Measurements from ENCODE around the gene MYZAP. TPM values are rescaled to one million over a fixed set of nuclear protein-coding genes. Genes with fewer than 3 reads are reported as not detected.
A peak's percentile ranks its signal among the peaks of the same experiment; 100 is the strongest.

MYZAP gene
- total and polyA plus RNA-seq, 4 donors = 2.4 to 9.3 (median 2.9) TPM

DNA sequence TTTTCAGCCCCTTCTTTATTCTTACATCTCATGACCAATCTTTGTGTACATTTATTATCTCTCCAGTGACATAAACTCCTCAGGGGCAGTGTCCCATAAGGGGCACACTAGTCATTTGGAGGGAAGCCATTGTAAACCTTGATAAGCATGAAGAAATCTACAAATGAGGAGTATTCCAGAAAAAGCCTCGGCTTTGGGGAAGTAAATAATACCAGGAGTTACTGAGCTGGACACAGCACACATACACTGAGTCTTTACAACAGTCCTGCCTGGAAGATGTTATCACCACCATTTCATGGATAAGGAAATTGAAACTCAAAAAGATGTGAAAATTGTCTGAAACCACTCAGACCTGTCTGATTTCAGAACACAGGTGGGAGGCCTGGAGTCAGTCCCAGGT lies 99.4 kb downstream of the MYZAP start:
- H3K9me3 ChIP-seq (ENCODE audit: control insufficient read depth, insufficient read depth, low read length) = no peaks in the 10 kb centered on the region
- H3K4me1 ChIP-seq (ENCODE audit: control insufficient read depth, insufficient read depth, low read length) = no peaks in the 10 kb centered on the region
- no peaks in the 10 kb centered on the region for H3K27me3 ChIP-seq (ENCODE audit: control insufficient read depth, insufficient read depth, low read length)
- H3K36me3 ChIP-seq (ENCODE audit: control insufficient read depth, insufficient read depth, low read length) = no peaks in the 10 kb centered on the region
- H3K27ac ChIP-seq (ENCODE audit: low read depth, low read length) = no peak overlapping the region
- H3K4me3 ChIP-seq (ENCODE audit: low read depth, low read length) = no peak overlapping the region
- no CpG with 5 or more reads among the region's 1 CpG for WGBS (ENCODE audit: insufficient coverage)
- no peak for DNase-seq (ENCODE audit: low read depth in 4 of 6, low spot score in 6 of 6)

DNA sequence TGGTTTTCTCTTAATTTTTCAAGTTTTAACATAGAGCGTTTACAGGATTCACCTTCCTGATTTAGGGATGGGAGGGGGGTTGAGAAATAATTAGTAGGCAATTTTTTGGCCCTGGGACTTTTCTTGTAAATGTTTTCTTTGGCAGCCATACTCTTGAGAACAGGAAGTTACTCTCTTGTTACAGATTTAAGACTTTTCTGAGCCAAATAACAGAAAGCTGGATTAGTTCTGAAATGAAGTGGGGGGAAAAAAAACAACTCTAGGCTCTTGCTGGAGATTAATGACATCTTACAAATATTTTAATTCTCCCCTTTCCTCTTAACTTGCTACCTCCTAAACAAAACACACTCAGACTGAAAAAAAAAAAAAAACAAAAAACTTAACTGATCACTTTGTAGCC lies 101.0 kb downstream of the MYZAP start:
- Histone ChIP-seq H3K27ac (ENCODE audit: low read depth, low read length) (no peak overlapping the region), H3K27me3 (ENCODE audit: control insufficient read depth, insufficient read depth, low read length) (no peaks in the 10 kb centered on the region), H3K9me3 (ENCODE audit: control insufficient read depth, insufficient read depth, low read length) (no peaks in the 10 kb centered on the region), H3K4me1 (ENCODE audit: control insufficient read depth, insufficient read depth, low read length) (no peaks in the 10 kb centered on the region), H3K36me3 (ENCODE audit: control insufficient read depth, insufficient read depth, low read length) (no peaks in the 10 kb centered on the region), H3K4me3 (ENCODE audit: low read depth, low read length) (no peak overlapping the region)
- peak in 1 of 6 donors; percentile 15 for DNase-seq (ENCODE audit: low read depth in 4 of 6, low spot score in 6 of 6)
- no CpG with 5 or more reads among the region's 1 CpG for WGBS (ENCODE audit: insufficient coverage)

DNA sequence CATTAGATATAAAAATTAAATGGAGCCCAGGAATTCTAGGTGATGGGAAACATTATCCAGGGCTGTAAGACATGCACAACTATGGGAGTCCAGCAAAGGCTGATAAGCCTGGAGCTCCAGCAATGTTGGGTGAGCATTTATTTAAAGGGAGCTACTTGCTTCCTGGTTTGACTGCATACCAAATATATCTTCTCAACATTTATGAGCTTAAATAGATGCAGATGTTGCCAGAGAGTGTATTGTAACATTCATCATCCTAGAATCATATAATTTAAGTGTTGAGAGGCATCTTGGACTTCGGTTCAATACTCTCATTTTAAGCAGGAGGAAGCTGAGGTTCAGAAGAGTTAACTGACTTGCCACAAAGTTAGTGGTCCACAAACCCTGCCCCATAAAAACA lies 102.6 kb downstream of the MYZAP start:
- no peak for DNase-seq (ENCODE audit: low read depth in 4 of 6, low spot score in 6 of 6)
- no CpG with 5 or more reads among the region's 1 CpG for WGBS (ENCODE audit: insufficient coverage)
- no peaks in the 10 kb centered on the region for H3K27me3 ChIP-seq (ENCODE audit: control insufficient read depth, insufficient read depth, low read length)
- H3K4me3 ChIP-seq (ENCODE audit: low read depth, low read length) = no peak overlapping the region
- H3K4me1 ChIP-seq (ENCODE audit: control insufficient read depth, insufficient read depth, low read length) = no peaks in the 10 kb centered on the region
- no peaks in the 10 kb centered on the region for H3K9me3 ChIP-seq (ENCODE audit: control insufficient read depth, insufficient read depth, low read length)
- no peaks in the 10 kb centered on the region for H3K36me3 ChIP-seq (ENCODE audit: control insufficient read depth, insufficient read depth, low read length)
- H3K27ac ChIP-seq (ENCODE audit: low read depth, low read length) = no peak overlapping the region

DNA sequence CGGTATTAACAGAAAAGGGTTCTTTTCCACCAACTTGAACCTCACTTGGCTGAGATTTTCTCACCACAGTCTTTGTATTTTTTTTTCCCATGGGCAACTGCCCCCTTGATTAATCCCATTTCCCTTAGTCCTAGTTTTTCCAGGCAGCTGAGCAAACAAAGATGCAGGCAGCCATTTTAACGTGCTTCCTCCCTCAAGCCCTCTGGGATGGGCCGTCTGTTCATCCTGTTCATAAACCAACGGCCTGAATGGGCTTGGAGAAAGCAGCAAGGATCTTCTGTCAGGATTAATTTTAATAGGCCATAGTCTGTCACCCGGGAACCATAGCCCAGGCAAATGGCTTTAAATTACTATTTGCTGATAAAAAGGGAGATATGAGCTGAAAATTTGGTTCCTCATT lies 104.4 kb downstream of the MYZAP start:
- WGBS (ENCODE audit: insufficient coverage) = 53% methylated on average over 2 of the region's 5 CpGs
- peak in 1 of 6 donors; percentile 67 for DNase-seq (ENCODE audit: low read depth in 4 of 6, low spot score in 6 of 6)
- H3K9me3 ChIP-seq (ENCODE audit: control insufficient read depth, insufficient read depth, low read length) = no peaks in the 10 kb centered on the region
- no peaks in the 10 kb centered on the region for H3K36me3 ChIP-seq (ENCODE audit: control insufficient read depth, insufficient read depth, low read length)
- H3K27me3 ChIP-seq (ENCODE audit: control insufficient read depth, insufficient read depth, low read length) = no peaks in the 10 kb centered on the region
- H3K4me3 ChIP-seq (ENCODE audit: low read depth, low read length) = no peak overlapping the region
- H3K4me1 ChIP-seq (ENCODE audit: control insufficient read depth, insufficient read depth, low read length) = no peaks in the 10 kb centered on the region
- H3K27ac ChIP-seq (ENCODE audit: low read depth, low read length) = no peak overlapping the region

DNA sequence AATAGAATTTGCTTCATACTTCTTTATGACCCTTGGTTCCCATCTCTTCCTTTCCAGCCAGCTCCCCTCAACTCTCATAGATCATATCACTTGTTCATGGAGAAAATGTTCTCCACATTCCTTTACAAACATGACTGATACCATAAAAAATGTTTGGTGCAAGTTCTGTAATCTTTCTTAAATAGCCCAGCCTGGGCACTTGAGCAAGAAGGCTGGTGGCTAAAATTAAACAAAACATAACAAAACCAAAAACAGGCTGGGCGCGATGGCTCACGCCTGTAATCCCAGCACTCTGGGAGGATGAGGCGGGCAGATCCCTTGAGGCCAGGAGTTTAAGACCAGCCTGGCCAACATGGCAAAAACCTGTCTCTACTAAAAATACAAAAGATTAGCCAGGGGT lies 105.9 kb downstream of the MYZAP start:
- no peak overlapping the region for H3K4me3 ChIP-seq (ENCODE audit: low read depth, low read length)

DNA sequence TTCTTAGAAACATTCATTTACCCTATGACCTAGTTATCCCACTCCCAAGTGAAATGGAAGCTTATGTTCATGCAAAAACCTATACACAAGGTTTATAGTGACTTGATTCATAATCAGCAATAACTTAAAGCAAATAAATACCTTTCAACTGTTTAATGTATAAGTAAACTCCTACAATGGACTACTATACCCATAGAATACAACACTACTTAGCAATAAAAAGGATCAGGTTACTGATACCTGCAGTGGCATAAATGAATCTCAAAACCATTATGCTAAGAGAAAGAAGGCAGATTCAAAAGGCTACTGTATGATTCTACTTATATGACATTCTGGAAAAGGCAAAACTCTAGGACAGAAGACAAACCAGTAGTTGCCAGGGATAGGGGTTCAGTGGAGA lies 106.5 kb downstream of the MYZAP start:
- no peaks in the 10 kb centered on the region for H3K4me1 ChIP-seq (ENCODE audit: control insufficient read depth, insufficient read depth, low read length)
- no peaks in the 10 kb centered on the region for H3K9me3 ChIP-seq (ENCODE audit: control insufficient read depth, insufficient read depth, low read length)
- H3K4me3 ChIP-seq (ENCODE audit: low read depth, low read length) = no peak overlapping the region
- H3K27me3 ChIP-seq (ENCODE audit: control insufficient read depth, insufficient read depth, low read length) = no peaks in the 10 kb centered on the region
- no peaks in the 10 kb centered on the region for H3K36me3 ChIP-seq (ENCODE audit: control insufficient read depth, insufficient read depth, low read length)
- no peak overlapping the region for H3K27ac ChIP-seq (ENCODE audit: low read depth, low read length)
- no peak for DNase-seq (ENCODE audit: low read depth in 4 of 6, low spot score in 6 of 6)

More for the DNA sequence above, 105.9 kb downstream of the MYZAP start:
- WGBS (ENCODE audit: insufficient coverage) = 100% methylated on average over 1 of the region's 4 CpGs
- no peaks in the 10 kb centered on the region for H3K4me1 ChIP-seq (ENCODE audit: control insufficient read depth, insufficient read depth, low read length)
- no peaks in the 10 kb centered on the region for H3K36me3 ChIP-seq (ENCODE audit: control insufficient read depth, insufficient read depth, low read length)
- H3K27me3 ChIP-seq (ENCODE audit: control insufficient read depth, insufficient read depth, low read length) = no peaks in the 10 kb centered on the region
- no peak overlapping the region for H3K27ac ChIP-seq (ENCODE audit: low read depth, low read length)
- H3K9me3 ChIP-seq (ENCODE audit: control insufficient read depth, insufficient read depth, low read length) = no peaks in the 10 kb centered on the region
- no peak for DNase-seq (ENCODE audit: low read depth in 4 of 6, low spot score in 6 of 6)

DNA sequence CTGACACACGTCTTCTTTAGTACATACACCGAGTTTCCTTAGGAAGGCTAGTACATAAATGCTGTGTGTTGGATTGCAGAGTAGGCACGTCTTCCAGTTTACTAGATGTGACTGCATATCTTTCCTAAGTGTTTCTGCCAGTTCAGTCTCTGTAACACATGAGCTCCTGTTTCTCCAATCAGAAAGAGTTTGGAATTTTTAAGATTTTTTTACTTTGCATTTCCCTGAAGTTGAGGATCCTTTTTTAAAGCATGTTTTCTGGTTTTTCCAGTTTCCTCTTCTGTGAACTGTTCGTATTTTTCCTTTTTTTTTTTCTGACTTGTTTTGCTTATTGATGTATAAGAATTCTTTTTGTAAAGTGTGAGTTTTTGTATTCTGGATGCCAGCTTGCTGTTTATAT lies 107.3 kb downstream of the MYZAP start:
- WGBS (ENCODE audit: insufficient coverage) = 80% methylated on average over 1 of the region's 4 CpGs
- Histone ChIP-seq H3K4me3 (ENCODE audit: low read depth, low read length) (no peak overlapping the region), H3K9me3 (ENCODE audit: control insufficient read depth, insufficient read depth, low read length) (no peaks in the 10 kb centered on the region), H3K27me3 (ENCODE audit: control insufficient read depth, insufficient read depth, low read length) (no peaks in the 10 kb centered on the region), H3K27ac (ENCODE audit: low read depth, low read length) (no peak overlapping the region), H3K36me3 (ENCODE audit: control insufficient read depth, insufficient read depth, low read length) (no peaks in the 10 kb centered on the region), H3K4me1 (ENCODE audit: control insufficient read depth, insufficient read depth, low read length) (no peaks in the 10 kb centered on the region)
- DNase-seq (ENCODE audit: low read depth in 4 of 6, low spot score in 6 of 6) = no peak

DNA sequence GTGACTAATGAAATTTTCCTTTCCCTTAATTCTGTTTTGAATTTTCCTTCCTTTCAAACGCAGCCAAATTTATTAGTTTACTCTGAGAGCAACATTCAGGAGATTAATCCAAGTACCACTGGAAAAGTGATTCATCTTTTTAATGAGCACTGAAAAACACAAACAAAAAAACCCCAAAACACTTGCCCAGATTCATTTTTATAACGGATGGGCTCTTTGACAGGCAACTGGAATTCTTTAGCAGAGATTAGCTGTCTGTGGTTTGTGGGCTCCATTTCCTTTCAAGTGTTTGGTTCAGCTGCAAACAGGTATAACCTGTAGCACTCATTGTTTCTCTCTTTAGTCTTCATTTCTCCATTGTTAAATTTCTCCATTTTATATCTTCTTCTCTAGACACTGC lies 111.7 kb downstream of the MYZAP start:
- Histone ChIP-seq H3K36me3 (ENCODE audit: control insufficient read depth, insufficient read depth, low read length) (no peaks in the 10 kb centered on the region), H3K9me3 (ENCODE audit: control insufficient read depth, insufficient read depth, low read length) (no peaks in the 10 kb centered on the region)
- WGBS (ENCODE audit: insufficient coverage) = 80% methylated on average over 1 of the region's 2 CpGs

DNA sequence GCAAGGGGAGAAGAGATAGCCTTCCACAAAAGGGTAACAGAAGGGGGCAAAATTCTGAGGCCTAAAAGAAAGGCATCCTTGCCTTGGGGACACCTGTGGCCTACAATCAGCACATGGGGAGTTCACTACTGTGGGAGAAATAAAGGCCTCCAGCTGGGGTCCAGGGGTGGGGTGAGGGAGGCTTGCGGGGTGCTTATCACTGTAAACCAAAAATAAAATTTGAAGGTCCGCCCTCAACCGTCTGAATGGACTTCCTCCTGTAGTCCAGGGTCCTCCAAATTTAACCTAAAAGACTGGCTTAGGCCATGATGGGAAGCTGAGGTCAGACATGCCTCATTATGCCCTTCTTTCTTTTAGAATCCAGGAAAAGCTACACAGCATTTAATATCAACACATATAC lies 112.7 kb downstream of the MYZAP start:
- 100% methylated on average over 2 of the region's 3 CpGs for WGBS (ENCODE audit: insufficient coverage)
- Histone ChIP-seq H3K4me3 (ENCODE audit: low read depth, low read length) (no peak overlapping the region), H3K27me3 (ENCODE audit: control insufficient read depth, insufficient read depth, low read length) (no peaks in the 10 kb centered on the region), H3K9me3 (ENCODE audit: control insufficient read depth, insufficient read depth, low read length) (no peaks in the 10 kb centered on the region), H3K27ac (ENCODE audit: low read depth, low read length) (no peak overlapping the region), H3K36me3 (ENCODE audit: control insufficient read depth, insufficient read depth, low read length) (peaks cover 4% of the 10 kb centered on the region), H3K4me1 (ENCODE audit: control insufficient read depth, insufficient read depth, low read length) (peaks cover 3% of the 10 kb centered on the region)
- DNase-seq (ENCODE audit: low read depth in 4 of 6, low spot score in 6 of 6) = no peak

More for the DNA sequence above, 111.7 kb downstream of the MYZAP start:
- no peak for DNase-seq (ENCODE audit: low read depth in 4 of 6, low spot score in 6 of 6)
- Histone ChIP-seq H3K4me3 (ENCODE audit: low read depth, low read length) (no peak overlapping the region), H3K27ac (ENCODE audit: low read depth, low read length) (no peak overlapping the region), H3K27me3 (ENCODE audit: control insufficient read depth, insufficient read depth, low read length) (no peaks in the 10 kb centered on the region), H3K4me1 (ENCODE audit: control insufficient read depth, insufficient read depth, low read length) (peaks cover 3% of the 10 kb centered on the region)

DNA sequence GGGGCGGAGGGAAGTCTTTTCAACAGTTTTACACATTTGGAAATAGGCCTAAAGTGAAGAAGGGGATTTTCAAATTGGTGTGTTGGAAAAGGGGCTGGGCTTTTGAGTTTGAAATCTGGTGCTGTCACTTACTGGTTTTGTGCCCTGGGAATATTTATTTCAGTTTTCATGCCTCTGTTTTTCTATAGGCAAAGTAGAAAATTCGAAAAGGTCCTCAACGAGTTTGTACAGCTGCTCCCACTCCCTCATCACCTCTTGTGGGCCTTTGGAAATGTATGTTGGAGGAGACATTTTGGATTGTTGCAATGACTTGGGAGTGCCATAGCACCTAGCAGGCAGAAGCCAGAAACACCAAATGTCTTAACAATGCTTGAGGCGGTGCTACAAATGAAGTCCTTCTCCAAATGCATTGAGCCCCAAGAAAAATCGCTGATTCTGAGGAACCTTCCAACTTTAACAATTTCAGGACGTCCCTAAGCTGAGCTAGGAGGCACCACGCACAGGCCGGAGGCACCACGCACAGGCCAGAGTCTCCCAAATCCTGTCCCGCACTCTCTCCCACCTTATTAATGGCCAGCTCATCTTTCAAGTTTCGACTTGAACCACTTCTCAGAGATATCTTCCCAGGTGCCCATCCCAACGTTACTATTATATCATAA lies 114.2 kb downstream of the MYZAP start:
- no peaks in the 10 kb centered on the region for H3K9me3 ChIP-seq (ENCODE audit: control insufficient read depth, insufficient read depth, low read length)
- no peaks in the 10 kb centered on the region for H3K27me3 ChIP-seq (ENCODE audit: control insufficient read depth, insufficient read depth, low read length)
- no peak for DNase-seq (ENCODE audit: low read depth in 4 of 6, low spot score in 6 of 6)
- peaks cover 3% of the 10 kb centered on the region for H3K4me1 ChIP-seq (ENCODE audit: control insufficient read depth, insufficient read depth, low read length)
- peak overlapping the region; percentile 86 for H3K4me3 ChIP-seq (ENCODE audit: low read depth, low read length)
- 82% methylated on average over 9 of the region's 12 CpGs for whole genome bisulfite sequencing (ENCODE audit: insufficient coverage)
- H3K27ac ChIP-seq (ENCODE audit: low read depth, low read length) = peak overlapping the region; percentile 89
- peaks cover 8% of the 10 kb centered on the region for H3K36me3 ChIP-seq (ENCODE audit: control insufficient read depth, insufficient read depth, low read length)

Data from spinal cord (tissue), 10 donors.